Keratinocyte (primary cell): Measurements from ENCODE around the gene RALGAPA2. TPM values are rescaled to one million over a fixed set of nuclear protein-coding genes. Genes with fewer than 3 reads are reported as not detected.

ENCODE experiments used
- DNase-seq: peaks from one replicate; pipeline ENCODE4 v3.0.0-alpha.2; 2011; ENCODE audit warnings: low read depth, missing footprints, low spot score
- FAIRE-seq: peaks from 2 replicates; lab custom pipeline; 2011; peaks lifted over from hg19 to GRCh38; lab: Jason Lieb, UNC
- H2AFZ ChIP-seq: 2 replicates; pipeline ENCODE4 v1.6.0; 2012; ENCODE audit warnings: low read length, control low read depth, inconsistent platforms; ENCODE audit not compliant: control insufficient read depth
- H3K27ac ChIP-seq: 2 replicates; pipeline ENCODE4 v1.5.1; 2011; ENCODE audit warnings: low read length; ENCODE audit not compliant: control insufficient read depth, insufficient read depth
- H3K27me3 ChIP-seq: 3 replicates; pipeline ENCODE4 v1.6.0; 2011; ENCODE audit warnings: low read length; ENCODE audit not compliant: control insufficient read depth, insufficient read depth; ENCODE audit errors: extremely low read depth
- H3K36me3 ChIP-seq, 2 experiments: 2 replicates in 1 of 2; 3 replicates in 1 of 2; pipeline ENCODE4 v1.5.1; 2011; ENCODE audit warnings: low read length in 2 of 2, mild to moderate bottlenecking in 1 of 2; ENCODE audit not compliant: control insufficient read depth in 2 of 2, insufficient read depth in 2 of 2; ENCODE audit errors: extremely low read depth in 1 of 2
- H3K4me1 ChIP-seq: 3 replicates; pipeline ENCODE4 v1.5.1; 2011; ENCODE audit warnings: low read length; ENCODE audit not compliant: control insufficient read depth, insufficient read depth; ENCODE audit errors: extremely low read depth
- H3K4me2 ChIP-seq: 3 replicates; pipeline ENCODE4 v1.6.0; 2011; ENCODE audit warnings: low read depth, low read length; ENCODE audit not compliant: control insufficient read depth, insufficient read depth; ENCODE audit errors: extremely low read depth
- H3K4me3 ChIP-seq, 3 experiments: fragments of 200-600 bp in 1 of 3; sonication (generic) in 1 of 3; 2 replicates in 2 of 3; 3 replicates in 1 of 3; pipeline ENCODE4 v1.5.1; 2011 to 2016; ENCODE audit warnings: low read length in 3 of 3, mild to moderate bottlenecking in 3 of 3, control low read depth in 2 of 3, inconsistent platforms in 1 of 3, low read depth in 1 of 3, mixed read lengths in 1 of 3, mixed run types in 1 of 3, moderate library complexity in 1 of 3; ENCODE audit not compliant: control insufficient read depth in 2 of 3, insufficient read depth in 2 of 3; ENCODE audit errors: extremely low read depth in 1 of 3
- H3K79me2 ChIP-seq: 2 replicates; pipeline ENCODE4 v1.6.0; 2012; ENCODE audit warnings: low read length; ENCODE audit not compliant: control insufficient read depth, insufficient read depth
- H3K9ac ChIP-seq: 3 replicates; pipeline ENCODE4 v1.6.0; 2011; ENCODE audit warnings: low read length; ENCODE audit not compliant: control insufficient read depth, insufficient read depth; ENCODE audit errors: extremely low read depth
- H3K9me1 ChIP-seq: 3 replicates; pipeline ENCODE4 v1.6.0; 2011; ENCODE audit warnings: low read length; ENCODE audit not compliant: control insufficient read depth, insufficient read depth; ENCODE audit errors: extremely low read depth
- H3K9me3 ChIP-seq: 2 replicates; pipeline ENCODE4 v1.5.1; 2012; ENCODE audit warnings: low read depth, low read length; ENCODE audit not compliant: control insufficient read depth
- H4K20me1 ChIP-seq: 3 replicates; pipeline ENCODE4 v1.6.0; 2011; ENCODE audit warnings: low read length; ENCODE audit not compliant: control insufficient read depth, insufficient read depth; ENCODE audit errors: extremely low read depth
- EZH2 ChIP-seq: IDR thresholded peaks from one replicate; pipeline ENCODE4 v1.6.1; 2012; ENCODE audit warnings: inconsistent platforms, mild to moderate bottlenecking, low read length, moderate library complexity
- dilution Hi-C: fragments of 300-500 bp; cut with MboI; formaldehyde crosslinking; loops from one replicate; pipeline ENCODE4 v1.7.0; 2020; ENCODE audit warnings: low sequenced_read_pairs; ENCODE audit not compliant: extremely low pct_ligation_motif_present
- polyA plus RNA-seq, 5 experiments: library from polyadenylated mRNA; depleted of rRNA in 3 of 5; stranded (reverse) in 3 of 5; stranded (forward) in 1 of 5; unstranded in 1 of 5; fragments of >200 nt; gene quantifications; 1 replicate in 1 of 5; 2 replicates in 3 of 5; 3 replicates in 1 of 5; pipeline versions ENCODE4 v1.2.1 to v1.2.3, GENCODE V29; 2011 to 2012; ENCODE audit warnings: missing spikeins in 2 of 5, low read depth in 1 of 5, low replicate concordance in 1 of 5
- TF ChIP-seq, protein P1 (sequence below), 3 experiments: IDR thresholded peaks in 1 of 3; conservative IDR thresholded peaks in 1 of 3; optimal IDR thresholded peaks in 1 of 3; 2 replicates in 2 of 3; 3 replicates in 1 of 3; pipeline versions ENCODE3 to v1.5.1; 2011; ENCODE audit warnings: low read length in 3 of 3, mild to moderate bottlenecking in 3 of 3, moderate library complexity in 2 of 3, control low read depth in 1 of 3, inconsistent platforms in 1 of 3; ENCODE audit not compliant: insufficient read depth in 2 of 3; ENCODE audit errors: extremely low read depth in 1 of 3

The RALGAPA2 gene
- polyA plus RNA-seq, 1 donor (not counting 4 experiments of a cell fraction or from before 2014, with no cell fraction given) = 3.2 TPM

DNA sequence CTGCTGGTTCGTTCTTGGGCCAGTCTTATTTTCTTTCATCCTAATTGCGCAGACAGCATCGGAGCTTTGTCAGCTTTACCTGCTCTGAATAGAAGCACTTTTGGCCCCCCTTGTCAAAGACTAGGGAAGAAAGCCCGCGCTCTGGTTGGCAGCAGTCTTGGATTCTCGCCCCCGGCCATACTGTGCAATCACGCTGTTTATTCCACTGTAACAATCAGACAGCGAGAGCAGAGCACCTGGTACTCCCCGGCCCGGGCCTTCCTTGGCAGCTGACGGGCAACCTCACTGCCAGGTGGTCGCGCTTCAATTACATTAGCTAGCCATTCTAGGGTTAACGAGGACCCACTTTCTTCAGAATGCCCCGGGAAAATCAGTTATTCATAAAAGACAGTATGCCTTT is 272.0 kb downstream of the RALGAPA2 start:
- dilution Hi-C loops = no loop called here
- no peak for FAIRE-seq

DNA sequence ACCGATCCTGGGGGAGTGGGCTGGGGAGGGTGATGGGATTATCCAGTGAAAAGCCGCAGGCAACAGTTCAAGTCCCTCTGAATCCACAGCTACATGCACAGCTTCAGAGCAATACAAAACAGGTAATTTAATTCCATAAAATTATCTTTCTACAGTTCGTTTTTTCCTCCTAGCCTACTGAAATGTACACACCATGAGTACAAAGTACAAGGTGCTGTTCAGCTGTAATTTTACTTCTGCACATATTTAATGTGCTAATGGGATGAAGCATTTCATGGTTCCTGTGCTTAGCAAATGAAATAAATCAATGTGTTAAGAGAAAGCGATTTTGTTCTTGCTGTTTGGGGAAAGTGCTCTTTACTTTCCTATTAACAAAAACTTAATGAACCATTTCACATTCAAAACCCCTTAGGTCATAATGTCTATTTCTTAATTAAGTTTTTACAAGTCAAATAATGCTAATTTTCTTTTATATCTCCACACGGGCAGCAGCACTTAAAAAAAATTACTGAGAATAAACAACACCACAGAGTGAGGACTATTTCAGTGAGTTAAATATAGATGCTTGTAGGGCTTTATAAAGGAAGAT is 272.7 kb downstream of the RALGAPA2 start:
- no peak for FAIRE-seq

More for the DNA sequence above, 272.0 kb downstream of the RALGAPA2 start:
- Histone ChIP-seq H3K79me2 (no peaks in the 10 kb centered on the region), H2AFZ (no peak overlapping the region), H3K36me3 (no peaks in the 10 kb centered on the region), H3K9ac (no peak overlapping the region), H3K4me3 (no peak overlapping the region), H3K27me3 (no peaks in the 10 kb centered on the region), H3K27ac (no peak overlapping the region), H3K4me2 (no peak overlapping the region), H3K4me1 (no peaks in the 10 kb centered on the region), H3K9me1 (no peaks in the 10 kb centered on the region), H4K20me1 (no peaks in the 10 kb centered on the region), H3K9me3 (no peaks in the 10 kb centered on the region)
- no peak for DNase-seq
- TF ChIP-seq EZH2 = no peak
- TF ChIP-seq, protein P1, sequence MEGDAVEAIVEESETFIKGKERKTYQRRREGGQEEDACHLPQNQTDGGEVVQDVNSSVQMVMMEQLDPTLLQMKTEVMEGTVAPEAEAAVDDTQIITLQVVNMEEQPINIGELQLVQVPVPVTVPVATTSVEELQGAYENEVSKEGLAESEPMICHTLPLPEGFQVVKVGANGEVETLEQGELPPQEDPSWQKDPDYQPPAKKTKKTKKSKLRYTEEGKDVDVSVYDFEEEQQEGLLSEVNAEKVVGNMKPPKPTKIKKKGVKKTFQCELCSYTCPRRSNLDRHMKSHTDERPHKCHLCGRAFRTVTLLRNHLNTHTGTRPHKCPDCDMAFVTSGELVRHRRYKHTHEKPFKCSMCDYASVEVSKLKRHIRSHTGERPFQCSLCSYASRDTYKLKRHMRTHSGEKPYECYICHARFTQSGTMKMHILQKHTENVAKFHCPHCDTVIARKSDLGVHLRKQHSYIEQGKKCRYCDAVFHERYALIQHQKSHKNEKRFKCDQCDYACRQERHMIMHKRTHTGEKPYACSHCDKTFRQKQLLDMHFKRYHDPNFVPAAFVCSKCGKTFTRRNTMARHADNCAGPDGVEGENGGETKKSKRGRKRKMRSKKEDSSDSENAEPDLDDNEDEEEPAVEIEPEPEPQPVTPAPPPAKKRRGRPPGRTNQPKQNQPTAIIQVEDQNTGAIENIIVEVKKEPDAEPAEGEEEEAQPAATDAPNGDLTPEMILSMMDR (optimal IDR thresholded peaks at IDR 0.05 in 1 of 3, IDR thresholded peaks at IDR 0.05 in 1 of 3, conservative IDR thresholded peaks at IDR 0.05 in 1 of 3; ENCODE audit: extremely low read depth in 1 of 3, insufficient read depth in 2 of 3, low read length in 3 of 3) = no peak

More for the DNA sequence above, 272.7 kb downstream of the RALGAPA2 start:
- no peak overlapping the region for H3K4me2 ChIP-seq
- TF ChIP-seq EZH2 = no peak
- TF ChIP-seq, protein P1 (optimal IDR thresholded peaks at IDR 0.05 in 1 of 3, IDR thresholded peaks at IDR 0.05 in 1 of 3, conservative IDR thresholded peaks at IDR 0.05 in 1 of 3; ENCODE audit: extremely low read depth in 1 of 3, insufficient read depth in 2 of 3, low read length in 3 of 3) = no peak
- DNase-seq = no peak
- no peaks in the 10 kb centered on the region for H3K9me1 ChIP-seq
- no peaks in the 10 kb centered on the region for H3K27me3 ChIP-seq
- no peak overlapping the region for H3K27ac ChIP-seq
- no peak overlapping the region for H3K4me3 ChIP-seq
- H3K36me3 ChIP-seq = no peaks in the 10 kb centered on the region
- dilution Hi-C loops = no loop called here
- no peaks in the 10 kb centered on the region for H3K79me2 ChIP-seq
- no peak overlapping the region for H3K9ac ChIP-seq
- no peaks in the 10 kb centered on the region for H3K4me1 ChIP-seq
- H4K20me1 ChIP-seq = no peaks in the 10 kb centered on the region
- no peaks in the 10 kb centered on the region for H3K9me3 ChIP-seq
- no peak overlapping the region for H2AFZ ChIP-seq
